Liver (tissue), 3 donors: ENCODE measurements around the gene LIMCH1.

ENCODE experiments used
- CTCF ChIP-seq: fragments of 150-350 bp; IDR thresholded peaks from 2 replicates; pipeline ENCODE4 v1.5.1; 2017; ENCODE audit warnings: improper control_type of control experiment, low read depth, low read length; ENCODE audit not compliant: missing input control
- HNF4A ChIP-seq, 2 donors: conservative IDR thresholded peaks; 2 replicates each; pipeline ENCODE4 v1.6.1; 2016; ENCODE audit warnings: antibody characterized with exemption in 2 of 2, mild to moderate bottlenecking in 2 of 2
- HNF4G ChIP-seq: IDR thresholded peaks from 2 replicates; pipeline ENCODE4 v1.6.1; 2016; ENCODE audit warnings: antibody characterized with exemption
- RAD21 ChIP-seq, 2 donors: IDR thresholded peaks; 2 replicates each; pipeline ENCODE4 v1.6.1; 2016; ENCODE audit warnings: antibody characterized with exemption in 2 of 2, mild to moderate bottlenecking in 2 of 2
- TAF1 ChIP-seq: conservative IDR thresholded peaks from 2 replicates; pipeline ENCODE4 v1.6.1; 2016; ENCODE audit warnings: antibody characterized with exemption, mild to moderate bottlenecking
- TF ChIP-seq, protein P1 (sequence below): IDR thresholded peaks from 2 replicates; pipeline ENCODE4 v1.6.1; 2016; ENCODE audit warnings: antibody characterized with exemption
- donor health status: healthy.
- donor health status: healthy.

DNA sequence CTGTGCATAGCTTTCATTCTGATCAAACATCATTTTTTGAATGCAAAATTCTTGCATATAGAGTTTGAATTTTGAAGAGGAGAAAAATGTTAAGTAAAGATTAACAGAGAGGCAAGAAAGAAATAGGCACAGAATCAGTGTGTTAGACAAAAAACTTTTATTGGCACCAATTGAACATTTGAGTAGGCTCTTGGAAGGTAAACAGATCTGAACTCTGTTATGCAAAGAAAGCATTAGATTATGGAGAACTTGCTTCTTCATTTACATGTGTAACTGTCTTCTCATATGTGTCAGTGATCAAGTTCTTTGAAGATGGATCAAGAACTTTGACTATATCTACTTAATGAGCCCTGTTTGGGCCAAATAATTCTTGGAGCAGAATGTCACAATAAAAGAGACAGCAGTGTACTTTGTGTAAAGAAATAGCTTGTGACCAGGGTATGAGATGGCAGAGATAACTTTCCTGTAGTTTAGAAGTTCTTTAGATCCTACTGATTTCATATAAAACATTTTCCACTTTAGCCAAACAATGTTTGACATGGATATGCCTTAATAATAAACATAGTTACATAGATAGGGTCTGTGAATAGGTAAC, 61.3 kb downstream of the LIMCH1 start:
- TF ChIP-seq CTCF (no peak), HNF4G (no peak), TAF1 (no peak), RAD21 (IDR thresholded peaks at IDR 0.05) (no peak), HNF4A (conservative IDR thresholded peaks at IDR 0.05) (no peak)
- TF ChIP-seq, protein P1, sequence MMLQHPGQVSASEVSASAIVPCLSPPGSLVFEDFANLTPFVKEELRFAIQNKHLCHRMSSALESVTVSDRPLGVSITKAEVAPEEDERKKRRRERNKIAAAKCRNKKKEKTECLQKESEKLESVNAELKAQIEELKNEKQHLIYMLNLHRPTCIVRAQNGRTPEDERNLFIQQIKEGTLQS: no peak
